K562 (cell line): Measurements from ENCODE around the gene RBM20. TPM values are rescaled to one million over a fixed set of nuclear protein-coding genes. Genes with fewer than 3 reads are reported as not detected.
A peak's percentile ranks its signal among the peaks of the same experiment; 100 is the strongest.

Source experiments
- ATAC-seq: fragments of 200-7000 bp; cut with Tn5 transposase; 3 replicates; pipeline ENCODE4 v1.9.1; 2020; ENCODE audit warnings: moderate library complexity
- BruUV-seq: library from RNA; stranded (reverse); fragments of 400-500 nt; replicated peaks from 2 replicates; lab custom pipeline; 2021; lab: Mats Ljungman, UMichigan
- CTCF ChIA-PET: fragments of 300-600 bp; formaldehyde crosslinking; extraction: SDS; loops from one replicate; lab custom pipeline; 2021; ENCODE audit warnings: low intra/inter-chr PET ratio; lab: Yijun Ruan, JAX
- POLR2A ChIA-PET: fragments of 300-600, 350-650 bp; sonication (Branson Sonifier 250); formaldehyde crosslinking; extraction: SDS; loops from one replicate; lab custom pipeline; 2021; ENCODE audit warnings: antibody characterized with exemption, inconsistent platforms; lab: Yijun Ruan, JAX
- DNase-seq, 4 experiments: peaks; one replicate each; pipeline versions ENCODE4 v3.0.0 to v3.0.0-alpha.2; 2011 to 2018; ENCODE audit warnings: low spot score in 3 of 4, mixed read lengths in 3 of 4; ENCODE audit errors: extremely low read depth in 1 of 4
- FAIRE-seq: peaks from 2 replicates; lab custom pipeline; 2011; peaks lifted over from hg19 to GRCh38; lab: Jason Lieb, UNC
- H2AFZ ChIP-seq: 2 replicates; pipeline ENCODE4 v1.6.0; 2011; ENCODE audit warnings: low read depth, low read length, control low read depth, inconsistent platforms
- H3K27ac ChIP-seq: fragments of 200-600 bp; 3 replicates; pipeline ENCODE4 v1.8.0; 2011; ENCODE audit warnings: low read depth, mild to moderate bottlenecking, control low read depth, inconsistent platforms, low read length, moderate library complexity, mixed read lengths; ENCODE audit errors: extremely low read depth
- H3K27me3 ChIP-seq, 2 experiments: fragments of 300-600 bp in 1 of 2; 2 replicates in 1 of 2; 3 replicates in 1 of 2; pipeline versions ENCODE4 v1.6.0 to v1.8.0; 2011; ENCODE audit warnings: inconsistent platforms in 2 of 2, low read length in 2 of 2, mild to moderate bottlenecking in 1 of 2, mixed read lengths in 1 of 2, moderate library complexity in 1 of 2; ENCODE audit not compliant: control insufficient read depth in 2 of 2, insufficient read depth in 2 of 2
- H3K36me3 ChIP-seq: fragments of 300-600 bp; 3 replicates; pipeline ENCODE4 v1.8.0; 2011; ENCODE audit warnings: mild to moderate bottlenecking, low read length, inconsistent platforms; ENCODE audit not compliant: control insufficient read depth, insufficient read depth
- H3K4me1 ChIP-seq, 2 experiments: fragments of 200-600 bp in 1 of 2; replicated peaks in 1 of 2; 2 replicates in 1 of 2; 3 replicates in 1 of 2; pipeline versions ENCODE4 v1.5.1 to v1.8.0; 2011; ENCODE audit warnings: inconsistent platforms in 2 of 2, low read length in 2 of 2, mild to moderate bottlenecking in 1 of 2, mixed read lengths in 1 of 2, moderate library complexity in 1 of 2; ENCODE audit not compliant: control insufficient read depth in 2 of 2, insufficient read depth in 2 of 2
- H3K4me2 ChIP-seq: 2 replicates; pipeline ENCODE4 v1.6.1; 2011; ENCODE audit warnings: low read length, control low read depth, inconsistent platforms, mixed read lengths; ENCODE audit not compliant: insufficient read depth
- H3K4me3 ChIP-seq: fragments of 200-600 bp; sonication (generic), shearing (Covaris generic); 2 replicates; pipeline ENCODE4 v1.5.1; 2016; ENCODE audit warnings: control low read depth, inconsistent platforms
- H3K79me2 ChIP-seq: fragments of 200-600 bp; 3 replicates; pipeline ENCODE4 v1.8.0; 2011; ENCODE audit warnings: low read length, inconsistent platforms; ENCODE audit not compliant: control insufficient read depth, insufficient read depth
- H3K9ac ChIP-seq, 2 experiments: 2 replicates each; pipeline versions ENCODE4 v1.6.0 to v1.6.1; 2011; ENCODE audit warnings: low read depth in 2 of 2, low read length in 2 of 2, control low read depth in 1 of 2, inconsistent platforms in 1 of 2, mild to moderate bottlenecking in 1 of 2, mixed read lengths in 1 of 2; ENCODE audit not compliant: insufficient read depth in 1 of 2
- H3K9me1 ChIP-seq: one replicate; pipeline ENCODE4 v1.6.0; 2011; ENCODE audit warnings: inconsistent platforms, mild to moderate bottlenecking, low read length, moderate library complexity; ENCODE audit not compliant: control insufficient read depth, insufficient read depth
- H3K9me3 ChIP-seq: replicated peaks from 2 replicates; pipeline ENCODE4 v1.5.1; 2011; ENCODE audit warnings: low read depth, low read length, inconsistent platforms; ENCODE audit not compliant: control insufficient read depth, insufficient read depth
- H4K20me1 ChIP-seq: replicated peaks from 2 replicates; pipeline ENCODE4 v1.6.1; 2011; ENCODE audit warnings: low read length, inconsistent platforms, mixed read lengths; ENCODE audit not compliant: control insufficient read depth, insufficient read depth
- HSF4 ChIP-seq: fragments of 250-450 bp; sonication (Bioruptor Pico); IDR thresholded peaks from 2 replicates; pipeline ENCODE4 v2.1.2; 2022; ENCODE audit warnings: mild to moderate bottlenecking, moderate library complexity, borderline replicate concordance
- MEIS2 ChIP-seq: fragments of 450-650 bp; IDR thresholded peaks from 2 replicates; pipeline ENCODE4 v1.6.1; 2014; ENCODE audit warnings: mild to moderate bottlenecking; ENCODE audit not compliant: partially characterized antibody
- MTA1 ChIP-seq: fragments of 450-650 bp; IDR thresholded peaks from 2 replicates; pipeline ENCODE4 v1.6.1; 2017; ENCODE audit warnings: borderline replicate concordance
- SAP30 ChIP-seq: fragments of 200-600 bp; sonication (generic); IDR thresholded peaks from 2 replicates; pipeline ENCODE4 v1.6.1; 2012; ENCODE audit warnings: borderline replicate concordance, low read depth, mild to moderate bottlenecking, moderate library complexity, low read length, control low read depth, inconsistent platforms; ENCODE audit not compliant: insufficient read depth, poor library complexity, severe bottlenecking
- SIN3B ChIP-seq: fragments of 450-650 bp; IDR thresholded peaks from 2 replicates; pipeline ENCODE4 v1.6.1; 2017; ENCODE audit warnings: low read depth, mild to moderate bottlenecking, moderate library complexity
- WGBS: fragments of 100-300 bp; shearing (Covaris generic); methylation state at CpG from one replicate; pipeline ENCODE4 v1.1.6; 2016; ENCODE audit warnings: low coverage, mixed read lengths; ENCODE audit not compliant: insufficient coverage; ENCODE audit errors: missing lambda C conversion rate; 5-methylcytosine and 5-hydroxymethylcytosine counted together
- in situ Hi-C: fragments of 300-500 bp; cut with MboI; formaldehyde crosslinking; loops from 4 replicates; pipeline ENCODE4 v1.15.0; 2018; ENCODE audit warnings: inconsistent platforms, mixed read lengths
- intact Hi-C: fragments of 100-400 bp; cut with micrococcal nuclease; formaldehyde crosslinking; loops from 2 replicates; pipeline ENCODE4 v1.14.2; 2022
- polyA plus RNA-seq, 8 experiments: library from polyadenylated mRNA; depleted of rRNA in 4 of 8; stranded (reverse) in 5 of 8; unstranded in 3 of 8; fragments of >200 nt; fragmentation: Nextera tagmentation in 2 of 8; fragmentation: Illumina TruSeq in 1 of 8; extraction: Ambion mirVana in 2 of 8; extraction: Trizol in 1 of 8; gene quantifications; 2 replicates each; pipeline versions ENCODE4 v1.2.1 to v1.2.3, GENCODE V29; 2011 to 2014; ENCODE audit warnings: inconsistent platforms in 1 of 8, missing spikeins in 1 of 8
- total RNA-seq, 7 experiments: library from RNA; depleted of rRNA in 6 of 7; stranded (reverse); fragments of >200 nt in 6 of 7; fragmentation: Illumina TruSeq in 2 of 7; extraction: Trizol in 2 of 7; gene quantifications; 2 replicates each; pipeline versions ENCODE4 v1.2.1 to v1.2.3, GENCODE V29; 2011 to 2021; ENCODE audit warnings: low replicate concordance in 1 of 7

The RBM20 gene
- total and polyA plus RNA-seq, 9 of the 15 experiments (the other 6 are each of a cell fraction or from before 2014, with no cell fraction given) = 0.63 to 5.7 (median 3.2) TPM

DNA sequence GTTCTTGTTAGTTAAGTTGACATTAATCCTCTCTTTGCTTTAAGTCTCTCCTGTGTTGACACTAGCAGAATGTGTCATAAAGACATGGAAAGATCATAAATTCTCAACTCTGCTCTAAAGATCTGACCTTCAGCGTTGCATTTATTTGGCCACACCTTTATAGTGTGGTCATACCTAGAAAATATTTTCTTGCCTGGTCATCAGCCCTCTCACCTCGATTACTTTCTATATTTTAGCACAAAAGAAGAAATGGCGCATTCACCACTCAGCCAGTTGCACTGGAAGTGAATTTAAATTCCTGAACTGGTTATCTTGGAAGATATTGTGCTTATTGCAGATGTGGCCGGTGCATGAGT, 130.9 kb downstream of the RBM20 start:
- peaks cover 2% of the 10 kb centered on the region for H3K9me1 ChIP-seq
- no peaks in the 10 kb centered on the region for H3K36me3 ChIP-seq
- no peak for FAIRE-seq
- no peaks in the 10 kb centered on the region for H3K9me3 ChIP-seq
- H3K27ac ChIP-seq = peak overlapping the region; percentile 93
- peaks cover 11 to 58% of the 10 kb centered on the region in 2 experiments; a peak in 4 of 5 replicates for H3K4me1 ChIP-seq
- no peaks in the 10 kb centered on the region for H4K20me1 ChIP-seq
- H2AFZ ChIP-seq = peak overlapping the region; percentile 12; the same call in 1 of the 2 replicates
- H3K9ac ChIP-seq = peak overlapping the region in 1 of 2 experiments; percentile 45; a peak in 2 of 4 replicates
- no peaks in the 10 kb centered on the region for H3K27me3 ChIP-seq
- H3K79me2 ChIP-seq = peaks cover 33% of the 10 kb centered on the region; the same call in 2 of the 3 replicates
- ChIA-PET CTCF (no interaction called here), POLR2A (interaction anchor here (0.8 to 1.5 kb wide), 4 partner anchors 13 to 102 kb away, joined by 3 to 4 read pairs (median 4); partner anchors contain the start of gene PDCD4)
- DNase-seq = no peak
- no peak for ATAC-seq
- WGBS = 42% methylated on average over 4 of the region's 4 CpGs
- intact Hi-C loops = loop anchor here (2.0 to 10.0 kb wide), 2 partner anchors 98 to 460 kb away; no protein-coding TSS in a partner anchor
- TF ChIP-seq MTA1 (no peak), SIN3B (no peak), MEIS2 (peak; percentile 66)
- in situ Hi-C loops = no loop called here
- no TSS peak for BruUV-seq
- H3K4me2 ChIP-seq = peak overlapping the region; percentile 44
- H3K4me3 ChIP-seq = no peak overlapping the region

DNA sequence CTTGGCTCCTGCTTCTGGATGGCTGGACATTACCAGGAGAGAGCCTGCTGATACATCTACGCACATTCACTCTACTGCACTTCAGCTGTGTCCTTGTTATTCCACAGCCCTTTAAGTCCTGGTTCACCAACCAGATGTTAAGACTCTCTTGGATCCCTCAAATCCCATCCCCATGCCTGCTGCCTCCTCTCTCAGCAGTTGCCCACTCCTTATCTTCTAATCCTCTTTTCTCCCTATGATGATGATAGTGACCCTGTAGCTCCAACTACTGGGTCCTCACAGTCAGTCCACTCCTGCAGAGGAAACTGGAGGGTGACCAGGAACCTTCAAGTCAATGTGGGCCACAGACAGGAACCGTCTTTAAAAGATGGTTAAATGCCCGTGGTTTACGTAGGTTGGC, 131.3 kb downstream of the RBM20 start:
- in situ Hi-C loops = no loop called here
- WGBS = 79% methylated on average over 4 of the region's 4 CpGs
- 0 out of 3 replicates have a peak, but pooled peaks have one; percentile 4 for ATAC-seq
- H3K27ac ChIP-seq = peak overlapping the region; percentile 93; the same call in 2 of the 3 replicates
- peak overlapping the region; percentile 44 for H3K4me2 ChIP-seq
- peak overlapping the region; percentile 12; the same call in 1 of the 2 replicates for H2AFZ ChIP-seq
- intact Hi-C loops = loop anchor here (2.0 to 10.0 kb wide), 2 partner anchors 97 to 461 kb away; no protein-coding TSS in a partner anchor
- H3K36me3 ChIP-seq = no peaks in the 10 kb centered on the region
- TF ChIP-seq SAP30 (no peak), HSF4 (CRISPR knock-in tag) (peak; percentile 31; the same call in 1 of the 2 replicates)
- TF ChIP-seq, all 486 proteins: peak for 1
- H3K9ac ChIP-seq = peak overlapping the region in 1 of 2 experiments; percentile 45; a peak in 2 of 4 replicates
- H3K27me3 ChIP-seq = no peaks in the 10 kb centered on the region
- H3K4me3 ChIP-seq = no peak overlapping the region
- ChIA-PET POLR2A (interaction anchor here (1.0 to 1.5 kb wide), 3 partner anchors 12 to 102 kb away, joined by 3 to 4 read pairs (median 3); no protein-coding TSS in a partner anchor), CTCF (no interaction called here)
- no peaks in the 10 kb centered on the region for H4K20me1 ChIP-seq
- DNase-seq (peak in 1 of 4 experiments; percentile 15), FAIRE-seq (no peak)
- peaks cover 29% of the 10 kb centered on the region; the same call in 2 of the 3 replicates for H3K79me2 ChIP-seq
- H3K9me1 ChIP-seq = peaks cover 2% of the 10 kb centered on the region
- BruUV-seq = no TSS peak
- H3K9me3 ChIP-seq = no peaks in the 10 kb centered on the region
- H3K4me1 ChIP-seq = peaks cover 11 to 58% of the 10 kb centered on the region in 2 experiments; a peak in 4 of 5 replicates
